HG02981 (cell line): ENCODE data around the gene CDH5.

ENCODE experiments used
- ATAC-seq: cut with Tn5 transposase; IDR thresholded peaks from one replicate; pipeline ENCODE4 v1.9.1; 2021; ENCODE audit warnings: mild to moderate bottlenecking, moderate library complexity; ENCODE audit not compliant: unreplicated experiment

Gene CDH5

DNA sequence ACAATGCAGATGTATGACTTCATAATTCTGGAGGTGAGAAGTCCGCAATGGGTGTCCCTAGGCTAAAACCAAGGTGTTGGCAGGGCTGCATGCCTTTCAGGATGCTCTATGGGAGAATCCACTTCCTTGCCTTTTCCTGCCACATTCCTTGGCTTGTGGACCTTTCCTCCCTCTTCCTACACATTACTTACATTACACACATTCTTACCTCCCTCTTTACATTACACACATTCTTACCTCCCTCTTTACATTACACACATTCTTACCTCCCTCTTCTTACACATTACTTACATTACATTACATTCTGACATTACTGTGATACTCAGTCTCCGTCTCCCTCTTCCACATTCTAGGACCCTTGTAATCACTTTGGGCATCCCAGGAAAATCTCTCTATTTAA, 14.2 kb upstream of the CDH5 start:
- no peak for ATAC-seq

DNA sequence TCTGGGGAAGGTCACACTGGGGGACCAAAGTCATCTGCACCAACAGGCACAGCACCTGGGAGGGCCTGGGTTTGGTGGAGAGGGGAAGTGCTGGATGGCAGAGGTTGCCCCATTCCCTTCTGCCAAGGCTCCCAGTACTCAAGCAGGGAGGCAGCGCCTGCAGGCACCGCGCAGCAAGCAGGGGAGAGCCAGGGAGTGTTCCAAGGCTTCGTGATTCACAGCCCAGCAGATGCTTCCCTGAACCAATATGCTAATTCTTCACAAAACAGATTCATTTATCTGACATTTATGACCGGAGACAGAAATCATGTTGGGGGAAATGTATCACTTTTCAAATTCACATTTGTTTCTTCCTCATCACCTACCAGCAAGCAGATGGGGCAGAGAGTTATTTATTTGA, 13.4 kb upstream of the CDH5 start:
- no peak for ATAC-seq

DNA sequence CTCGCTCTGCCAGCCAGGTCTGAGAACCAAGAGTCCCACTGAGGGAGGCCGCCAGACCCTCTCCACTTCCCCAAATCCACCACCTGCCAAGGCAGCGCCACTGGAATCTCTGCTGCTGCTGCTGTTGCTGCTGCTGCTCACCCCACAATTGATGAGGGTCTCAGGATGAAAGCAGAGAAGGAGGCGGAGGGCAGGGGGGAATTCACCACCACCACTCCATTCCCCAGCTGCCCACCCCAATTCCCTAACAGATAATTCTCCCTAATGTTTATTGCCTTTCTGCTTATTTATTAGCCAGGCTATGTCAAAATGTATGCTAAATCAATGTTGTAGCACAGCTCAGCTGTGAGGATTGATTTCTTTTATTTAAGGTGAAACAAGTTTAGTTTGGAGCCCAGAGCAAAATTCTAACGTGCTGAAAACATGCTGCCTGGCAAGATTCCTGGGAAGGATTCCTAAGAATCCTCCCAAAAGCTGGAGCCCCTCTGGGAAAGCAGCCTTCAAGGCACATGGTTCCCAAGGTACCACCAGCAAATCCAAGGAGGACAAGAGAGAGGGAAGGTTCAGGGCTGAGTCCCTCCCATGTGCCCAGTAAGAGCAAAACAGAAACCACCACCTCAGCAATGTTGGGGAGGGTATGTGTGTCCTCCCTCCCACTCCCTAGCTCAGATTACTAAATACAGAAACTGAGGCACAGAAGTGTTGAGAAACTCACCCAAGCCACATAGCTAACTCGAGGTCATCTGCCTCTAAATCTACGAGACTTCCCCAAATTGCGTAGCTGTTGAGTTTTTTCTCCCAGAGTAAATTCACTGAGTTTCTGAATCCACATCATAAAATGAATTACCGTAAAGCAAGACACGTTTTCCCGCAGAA, 12.2 kb upstream of the CDH5 start:
- ATAC-seq, result no peak

- ATAC-seq, result no peak
Measured at GRCh38 chr16:66355526-66355925, 11.0 kb upstream of the CDH5 start.

- ATAC-seq, result no peak
Measured at GRCh38 chr16:66357523-66357928, 9.0 kb upstream of the CDH5 start.

- ATAC-seq, result no peak
Measured at GRCh38 chr16:66358231-66358630, 8.3 kb upstream of the CDH5 start.

GRCh38 chr16:66359012-66359411, 7.5 kb upstream of the CDH5 start:
- no peak for ATAC-seq

DNA sequence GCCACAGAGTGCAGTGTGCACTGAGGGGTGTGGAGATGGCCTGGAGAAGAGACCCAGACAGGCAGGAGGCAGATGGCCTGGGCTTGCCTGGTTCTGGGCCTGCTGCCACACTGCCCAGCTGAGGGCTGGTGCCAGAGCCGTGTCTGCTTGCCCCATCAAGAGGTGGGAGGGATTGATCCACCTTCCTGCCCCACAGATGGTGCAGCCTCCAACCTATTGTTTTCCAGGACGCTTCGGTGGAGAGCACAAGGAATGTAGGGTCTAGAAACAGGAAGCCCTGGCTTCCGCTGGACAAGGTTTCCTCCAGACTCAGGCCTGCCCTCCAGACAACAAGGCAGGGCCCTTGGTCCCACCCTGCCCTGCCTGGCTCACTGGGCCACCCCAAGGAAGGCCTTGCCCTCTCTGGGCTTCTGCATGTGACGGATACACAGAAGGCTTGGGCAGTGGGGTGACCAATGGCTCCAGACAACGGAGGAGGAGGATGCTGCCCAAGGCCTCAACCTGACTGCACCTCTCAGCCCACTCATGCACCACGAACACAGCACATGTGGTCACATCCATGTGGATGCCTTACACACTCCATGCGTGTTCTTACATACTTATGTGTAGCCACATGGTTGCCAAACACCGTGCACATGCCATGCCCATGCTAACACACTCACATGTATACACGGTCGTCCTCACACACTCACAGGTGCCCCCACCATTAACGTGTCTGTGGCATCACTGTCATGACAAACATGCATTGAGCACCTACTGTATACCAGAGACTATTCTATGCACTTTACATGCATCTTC, 6.5 kb upstream of the CDH5 start:
- ATAC-seq, result no peak

DNA sequence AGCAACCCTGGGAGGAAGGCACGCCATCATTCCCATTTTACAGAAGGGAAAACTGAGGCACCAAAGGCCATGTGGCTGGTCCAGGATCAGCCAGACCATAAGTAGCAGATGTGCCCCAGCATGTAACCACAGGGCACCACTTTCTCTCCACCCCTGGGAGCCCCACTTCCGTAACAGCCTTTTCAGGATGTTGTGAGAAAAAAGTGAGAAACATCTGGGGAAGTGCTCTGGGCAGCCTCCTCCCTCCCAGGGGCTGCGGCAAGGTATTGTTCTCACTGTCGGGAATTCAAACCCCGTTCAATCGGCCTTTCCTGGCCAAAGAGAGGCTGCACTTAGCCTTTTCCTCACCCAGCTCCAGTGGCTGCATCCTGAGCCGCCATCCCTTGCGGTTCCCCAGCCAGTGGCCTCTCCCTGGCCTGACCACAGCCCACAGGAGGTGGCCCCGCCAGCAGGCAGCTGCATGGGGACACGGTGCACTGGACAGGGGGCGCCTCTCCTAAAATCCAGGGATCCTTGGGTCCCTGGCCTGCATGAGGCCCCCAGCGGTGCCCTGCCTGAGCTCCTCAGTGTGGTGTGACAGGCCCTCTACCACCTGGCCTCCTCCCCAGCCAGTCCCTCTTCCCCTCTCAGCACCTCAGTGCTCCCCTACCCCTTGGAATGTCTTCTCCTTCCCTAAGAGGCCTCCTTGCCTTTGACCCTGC, 5.7 kb upstream of the CDH5 start:
- ATAC-seq, result no peak

DNA sequence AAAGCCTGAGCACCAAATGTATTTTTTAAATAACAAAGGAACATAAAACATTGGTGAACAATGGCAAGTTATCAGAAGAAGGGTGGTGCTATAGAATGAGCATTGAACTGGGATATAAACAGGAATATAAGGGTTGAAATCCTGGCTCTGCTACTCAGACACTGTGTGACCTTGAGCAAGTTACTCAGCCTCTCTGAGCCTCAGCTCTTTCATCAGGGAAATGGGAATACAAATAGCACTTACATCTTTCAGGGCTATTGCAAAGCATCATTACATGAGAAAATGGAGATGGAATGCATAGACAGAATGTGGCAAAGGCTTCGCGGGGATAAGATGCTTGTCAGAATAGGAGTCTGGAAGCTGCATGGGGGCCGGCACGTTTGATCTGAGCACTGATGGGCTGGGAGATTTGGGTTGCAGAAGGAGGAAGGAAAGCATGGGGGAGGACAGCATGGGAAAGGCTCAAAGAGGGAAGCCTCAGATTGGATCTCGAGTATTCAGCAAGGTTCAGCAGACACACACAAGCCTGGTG, 4.8 kb upstream of the CDH5 start:
- no peak for ATAC-seq

GRCh38 chr16:66363211-66363777, 3.2 kb upstream of the CDH5 start:
- no peak for ATAC-seq

DNA sequence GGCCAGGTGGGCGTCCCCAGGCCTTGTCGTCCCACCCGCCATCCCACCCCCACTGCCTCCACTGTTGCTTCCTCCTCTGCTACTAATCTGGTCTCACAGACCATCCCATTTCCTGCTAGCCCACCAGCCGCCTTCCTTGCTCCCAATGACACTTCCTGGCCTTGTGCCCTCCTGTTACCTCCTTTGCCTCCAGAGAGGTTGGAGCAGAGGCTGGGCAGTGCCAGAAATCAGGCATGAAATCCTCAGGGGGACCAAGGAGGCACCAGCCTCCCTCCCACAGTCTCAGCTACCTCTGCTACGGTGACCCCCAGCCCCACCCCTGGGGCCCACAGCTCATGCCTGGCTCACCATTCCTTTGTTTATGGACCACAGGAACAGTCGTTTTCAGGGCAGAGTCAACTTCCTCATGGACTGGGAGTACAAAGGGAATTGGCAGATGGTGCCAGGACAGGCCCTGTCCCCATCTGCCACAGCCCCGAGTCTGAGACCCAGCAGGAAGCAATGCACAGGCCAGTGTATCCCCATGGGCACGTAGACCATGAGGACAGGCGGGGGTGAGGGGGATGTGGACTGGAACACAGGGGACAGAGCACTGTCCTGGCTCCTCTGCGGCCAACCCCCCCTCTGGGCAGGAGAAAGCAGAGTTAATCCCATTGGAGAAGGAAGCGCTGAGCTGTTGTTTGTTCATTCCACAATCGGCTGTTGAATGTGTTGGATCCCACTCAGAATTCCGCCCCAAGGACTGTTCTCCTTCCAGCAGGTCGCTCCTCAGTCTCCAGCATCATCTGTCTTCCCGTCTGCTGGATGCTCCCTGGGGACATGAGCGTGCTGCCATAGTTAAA, 2.2 kb upstream of the CDH5 start:
- ATAC-seq, result no peak

DNA sequence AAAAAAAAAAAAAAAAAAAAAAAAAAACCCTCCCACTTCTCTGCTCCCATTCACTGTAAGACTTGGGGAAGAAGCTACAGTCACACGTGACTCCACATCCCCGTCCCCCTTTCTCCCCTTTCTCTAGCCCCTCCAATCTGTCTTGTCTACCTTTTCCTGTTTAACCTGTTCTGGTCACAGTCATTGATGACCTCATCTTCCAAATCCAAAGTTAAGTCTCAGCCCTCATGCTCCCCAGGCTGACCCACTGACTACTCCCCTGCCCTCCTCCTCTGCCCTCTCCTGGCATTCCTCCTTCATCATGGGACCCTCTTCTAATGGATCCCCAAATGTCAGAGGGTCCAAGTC, 1.6 kb upstream of the CDH5 start:
- ATAC-seq, result no peak

- no peak for ATAC-seq
Measured at GRCh38 chr16:66365651-66366050, 840 bp upstream of the CDH5 start.

DNA sequence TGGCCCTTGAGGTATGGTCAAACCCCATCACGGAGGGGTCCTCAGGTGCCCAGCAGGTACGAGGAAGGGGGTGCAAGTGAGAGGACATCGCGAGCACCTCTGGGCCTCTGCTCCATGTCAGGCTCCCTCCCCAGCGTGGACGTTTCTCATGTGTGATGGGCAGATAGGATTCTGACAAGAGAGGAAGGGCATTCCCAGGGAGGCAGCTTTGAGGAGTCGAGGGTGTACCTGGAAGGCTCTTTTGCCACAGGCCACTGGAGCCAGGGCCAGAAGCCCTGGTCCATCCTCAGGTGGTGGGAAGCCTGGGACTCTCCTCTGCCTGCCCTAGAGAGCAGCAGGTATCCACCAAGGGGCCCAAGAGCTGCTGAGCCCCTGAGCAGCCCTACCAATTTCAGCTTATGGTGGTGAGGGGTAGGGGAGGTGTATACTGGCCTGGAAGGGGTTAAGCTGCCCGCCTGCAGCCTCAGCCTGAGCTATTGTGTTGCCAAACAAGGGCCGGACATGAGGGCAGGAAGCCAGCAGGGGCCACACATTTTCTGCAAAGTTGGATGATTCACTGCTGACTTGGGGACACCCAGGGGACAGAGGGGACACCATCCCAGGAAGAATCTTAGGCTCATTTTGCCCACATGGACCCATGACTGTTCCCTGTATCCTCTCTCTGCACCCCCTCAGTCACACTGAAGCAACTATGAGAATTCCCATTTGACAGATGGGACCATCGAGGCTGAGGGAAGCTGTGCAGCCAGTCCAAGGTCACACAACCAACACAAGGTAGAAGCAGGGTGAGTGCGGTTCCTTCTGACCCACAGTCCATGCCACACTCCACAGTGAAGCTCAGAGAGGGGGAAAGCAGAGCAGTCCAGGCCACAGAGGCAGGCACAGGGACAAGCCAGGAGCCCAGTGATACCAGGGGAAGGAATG, 1.7 kb downstream of the CDH5 start:
- no peak for ATAC-seq

DNA sequence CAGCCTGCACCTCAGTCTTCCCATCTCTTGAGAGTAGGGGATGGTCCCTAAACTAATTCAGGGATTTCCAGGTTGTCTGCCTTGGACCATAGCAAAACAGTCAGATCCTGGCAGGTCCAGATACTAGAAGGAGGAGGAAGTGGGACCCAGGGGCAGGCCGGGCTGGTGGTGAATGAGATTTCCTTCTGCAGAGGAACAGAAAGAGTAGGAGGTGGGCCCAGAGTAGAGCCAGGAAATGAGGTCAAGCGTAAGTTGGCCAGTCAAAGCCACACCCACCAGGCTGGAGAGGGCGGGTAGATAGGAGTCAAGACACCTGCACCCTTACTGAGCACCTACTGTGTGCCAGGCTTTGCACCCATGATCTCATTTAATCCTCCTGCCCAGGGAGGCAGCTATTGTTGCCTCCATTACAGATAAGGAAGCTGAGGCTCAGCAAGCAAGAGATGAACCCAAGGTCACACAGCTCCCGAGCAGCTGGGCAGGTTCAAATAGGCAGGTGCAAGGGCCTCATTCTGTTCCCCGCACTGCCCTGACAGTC, 2.6 kb downstream of the CDH5 start:
- no peak for ATAC-seq

GRCh38 chr16:66370786-66371684, 4.5 kb downstream of the CDH5 start:
- ATAC-seq, result no peak
